Cerebellar cortex (tissue), 1 donor: ENCODE data around the gene GLT8D1.
"Not testable (repeated sequence)": the region's sequence is repeated elsewhere in the genome, so short reads cannot be mapped to it uniquely, and the experiment has no call there.

Experiments used
- DNase-seq: peaks from one replicate; pipeline ENCODE4 v3.0.0-alpha.2; 2015; ENCODE audit warnings: low spot score

The GLT8D1 gene

DNA sequence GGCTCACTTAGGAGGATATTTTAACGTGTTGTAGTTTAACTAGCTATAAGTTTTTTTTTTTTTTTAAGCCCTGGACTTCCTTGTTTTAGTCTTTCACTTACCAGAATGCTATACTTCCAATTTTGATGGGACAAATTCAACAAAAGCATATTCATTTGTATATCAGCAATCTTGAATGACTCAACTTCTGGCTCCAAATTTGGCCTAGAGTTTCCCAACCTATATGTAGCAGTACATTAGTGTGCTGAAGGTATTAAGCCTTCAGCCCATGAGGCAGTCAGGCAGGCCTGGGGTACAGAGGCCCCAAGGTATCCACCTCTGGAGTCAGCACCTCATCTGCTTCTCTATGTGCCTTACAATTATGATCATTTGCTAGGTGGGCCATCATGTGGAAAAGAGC is 25.8 kb downstream of the GLT8D1 start:
- no peak for DNase-seq

DNA sequence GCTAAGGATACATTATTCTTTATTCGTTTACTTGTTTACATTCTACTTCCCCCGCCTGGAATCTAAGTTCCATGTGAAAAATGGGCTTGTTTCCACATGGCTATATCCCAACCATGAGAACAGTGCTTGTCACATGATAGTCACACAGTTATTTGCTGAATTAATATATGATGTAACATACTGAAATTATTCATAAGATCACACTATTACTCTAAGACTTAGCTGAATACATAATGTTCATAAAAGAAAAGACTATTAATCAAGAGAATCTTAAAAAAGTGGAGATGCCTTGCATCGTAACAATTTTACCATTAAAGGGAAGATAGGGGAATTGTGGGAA is 26.4 kb downstream of the GLT8D1 start:
- no peak for DNase-seq

- no peak for DNase-seq
Observed at GRCh38 chr3:52678265-52679198, 27.1 kb downstream of the GLT8D1 start.

GRCh38 chr3:52676201-52676600 is 29.4 kb downstream of the GLT8D1 start:
- not testable (repeated sequence) for DNase-seq

DNA sequence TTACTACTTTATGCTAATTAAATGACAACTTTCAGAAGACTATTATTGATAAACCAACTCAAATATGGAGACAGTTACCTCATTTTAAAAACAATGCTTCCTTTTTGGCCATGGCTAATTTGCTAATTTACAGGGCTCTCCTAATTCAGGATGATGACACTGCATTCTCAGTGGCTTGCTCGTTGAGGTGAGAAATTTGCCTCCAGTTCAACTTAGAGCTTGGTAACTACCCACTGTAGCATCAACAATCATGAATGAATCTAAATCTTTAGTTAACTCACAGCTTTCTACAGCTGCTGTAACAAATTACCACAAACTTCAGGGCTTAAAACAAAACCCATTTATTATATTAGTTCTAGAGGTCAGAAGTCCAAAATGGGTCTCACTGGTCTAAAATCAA is 33.9 kb downstream of the GLT8D1 start:
- no peak for DNase-seq

DNA sequence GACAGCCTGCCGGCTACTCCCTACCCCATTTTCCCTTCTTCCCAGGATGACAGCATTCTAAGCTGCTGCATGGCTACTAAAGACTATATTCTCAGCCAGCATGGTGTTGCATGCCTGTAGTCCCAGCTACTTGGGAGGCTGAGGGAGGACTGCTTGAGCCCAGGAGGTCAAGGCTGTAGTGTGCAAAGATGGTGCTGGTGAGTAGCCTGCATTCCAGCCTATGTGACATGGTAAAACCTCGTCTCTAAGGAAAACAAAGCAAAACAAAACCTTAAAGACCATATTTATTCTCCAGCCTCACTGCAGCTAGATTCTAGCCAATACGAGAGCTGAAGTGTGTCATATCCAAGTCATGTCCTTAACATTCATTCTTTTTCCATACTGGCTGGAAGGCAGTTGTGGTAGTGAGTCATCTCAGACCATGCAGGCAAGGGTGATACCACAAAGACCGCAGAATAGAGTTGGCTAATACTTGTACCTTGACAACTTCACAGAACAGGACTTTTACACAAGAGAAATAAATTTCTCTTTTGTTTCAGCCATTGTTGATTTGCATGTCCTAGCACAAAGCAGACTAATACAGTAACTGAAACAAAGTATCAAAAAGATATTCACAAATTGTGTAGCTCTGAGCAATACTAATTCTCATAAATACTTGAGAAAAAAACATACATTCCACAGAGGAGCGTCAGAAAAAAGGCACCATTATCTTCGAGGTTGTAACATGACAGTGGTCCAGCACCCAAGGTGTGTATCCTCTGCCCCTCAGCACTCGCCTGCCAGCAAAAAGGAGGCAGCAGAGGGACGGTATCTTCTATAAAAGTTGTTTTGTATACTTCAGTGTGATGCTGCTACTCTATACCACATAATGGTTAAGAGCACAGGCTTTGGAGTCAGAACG is 34.7 kb downstream of the GLT8D1 start:
- DNase-seq, result no peak

- no peak for DNase-seq
Observed at GRCh38 chr3:52663098-52663497, 42.5 kb downstream of the GLT8D1 start.

- DNase-seq, result no peak
Observed at GRCh38 chr3:52660046-52660445, 45.5 kb downstream of the GLT8D1 start.

DNA sequence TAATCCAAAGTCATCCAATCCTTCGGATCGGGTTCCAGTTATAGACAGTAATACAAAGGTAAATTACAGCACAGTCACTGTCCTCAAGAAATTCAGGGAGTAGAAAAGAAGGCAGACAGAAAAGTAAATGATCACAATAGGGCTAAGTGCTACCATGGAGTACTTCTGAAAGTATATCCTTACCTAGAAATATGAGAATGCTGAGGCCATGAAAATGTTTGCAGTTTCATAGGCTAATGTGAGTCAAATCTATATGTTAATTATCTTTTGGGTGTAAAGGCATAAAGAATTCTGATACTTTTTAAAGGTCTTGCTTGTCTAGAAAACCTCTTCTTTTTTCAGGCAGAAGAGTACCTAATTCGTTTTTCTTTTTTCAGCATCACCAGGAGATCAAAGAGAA is 49.7 kb downstream of the GLT8D1 start:
- no peak for DNase-seq

GRCh38 chr3:52651592-52651991 is 54.0 kb downstream of the GLT8D1 start:
- DNase-seq, result no peak

DNA sequence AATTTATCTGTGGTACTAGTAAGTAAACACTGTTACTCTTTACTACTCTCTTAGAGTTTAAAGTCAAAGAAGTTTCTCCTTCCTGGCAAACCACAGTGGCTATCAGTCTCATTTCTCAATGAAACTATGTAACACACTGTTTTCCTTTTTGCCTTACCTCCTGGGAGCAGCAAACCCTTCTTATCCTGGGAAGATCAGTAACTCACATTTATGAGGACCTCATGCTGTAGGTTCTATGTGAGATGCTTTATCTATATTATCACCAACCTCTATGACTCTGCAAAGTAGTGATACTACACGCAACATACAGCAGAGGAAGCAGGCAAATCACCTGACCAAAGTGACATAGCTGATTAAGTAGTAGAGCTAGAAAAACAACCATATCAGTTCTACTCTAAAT is 55.2 kb downstream of the GLT8D1 start:
- DNase-seq, result no peak

- no peak for DNase-seq
Observed at GRCh38 chr3:52649461-52650210, 56.0 kb downstream of the GLT8D1 start.

DNA sequence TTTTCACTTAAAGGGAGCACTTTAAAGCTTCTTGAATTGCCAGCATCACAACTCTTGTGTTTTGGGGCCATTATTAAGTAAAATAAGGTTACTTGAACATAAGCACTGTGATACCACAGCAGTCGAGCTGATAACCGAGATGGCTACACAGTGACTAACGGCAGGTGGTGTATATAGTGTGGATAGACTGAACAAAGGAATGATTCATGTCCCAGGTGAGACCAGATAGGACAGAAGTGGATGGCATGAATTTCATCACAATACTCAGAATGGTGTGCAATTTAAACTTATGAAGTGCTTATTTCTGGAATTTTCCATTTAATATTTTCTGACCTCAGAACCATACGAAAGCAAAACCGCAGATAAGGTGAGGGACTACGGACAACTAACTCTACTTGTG is 60.0 kb downstream of the GLT8D1 start:
- DNase-seq, result no peak
